ENCODE data around the gene IZUMO1R.

The IZUMO1R gene

GRCh38 chr11:94328587-94329080 is 24.3 kb downstream of the IZUMO1R start:
- intact Hi-C loops (cut with DNase I; ENCODE audit: low total_unique reads): no loop called here

GRCh38 chr11:94329501-94329900 is 25.1 kb downstream of the IZUMO1R start:
- peaks cover 0 to 11% (median 0%) of the 10 kb centered on the region in 3 donors for H3K9me3 ChIP-seq
- H3K36me3 ChIP-seq: no peaks in the 10 kb centered on the region
- TF ChIP-seq CTCF (IDR thresholded peaks at IDR 0.05): no peak
- no peaks in the 10 kb centered on the region for H3K4me1 ChIP-seq
- no peak overlapping the region for H3K27ac ChIP-seq
- intact Hi-C loops (cut with DNase I; ENCODE audit: low total_unique reads): no loop called here
- no peaks in the 10 kb centered on the region for H3K27me3 ChIP-seq
- no peak for DNase-seq
- no peak overlapping the region for H3K4me3 ChIP-seq

More at GRCh38 chr11:94328587-94329080, 24.3 kb downstream of the IZUMO1R start:
- no peak overlapping the region for H3K4me3 ChIP-seq
- no peaks in the 10 kb centered on the region for H3K4me1 ChIP-seq
- no peak overlapping the region for H3K27ac ChIP-seq
- TF ChIP-seq CTCF (IDR thresholded peaks at IDR 0.05): no peak
- no peak for DNase-seq
- no peaks in the 10 kb centered on the region for H3K27me3 ChIP-seq
- no peaks in the 10 kb centered on the region for H3K36me3 ChIP-seq
- H3K9me3 ChIP-seq: peaks cover 0 to 11% (median 0%) of the 10 kb centered on the region in 3 donors

- no peak for TF ChIP-seq CTCF (IDR thresholded peaks at IDR 0.05)
- Histone ChIP-seq H3K4me3 (no peak overlapping the region), H3K9me3 (peaks cover 0 to 7% (median 0%) of the 10 kb centered on the region in 3 donors), H3K36me3 (no peaks in the 10 kb centered on the region), H3K4me1 (no peaks in the 10 kb centered on the region), H3K27ac (no peak overlapping the region), H3K27me3 (no peaks in the 10 kb centered on the region)
- intact Hi-C loops (cut with DNase I; ENCODE audit: low total_unique reads): no loop called here
- no peak for DNase-seq
These were observed 26.4 kb downstream of the IZUMO1R start for GRCh38 chr11:94330789-94331188.

- Histone ChIP-seq H3K4me1 (no peaks in the 10 kb centered on the region), H3K27me3 (no peaks in the 10 kb centered on the region), H3K4me3 (no peak overlapping the region), H3K27ac (no peak overlapping the region), H3K9me3 (no peaks in the 10 kb centered on the region), H3K36me3 (no peaks in the 10 kb centered on the region)
- DNase-seq: no peak
- intact Hi-C loops (cut with DNase I; ENCODE audit: low total_unique reads): no loop called here
- TF ChIP-seq CTCF (IDR thresholded peaks at IDR 0.05): no peak
These were observed 28.4 kb downstream of the IZUMO1R start for GRCh38 chr11:94332814-94333213.

GRCh38 chr11:94336033-94336432 is 31.7 kb downstream of the IZUMO1R start:
- H3K4me1 ChIP-seq: no peaks in the 10 kb centered on the region
- H3K36me3 ChIP-seq: no peaks in the 10 kb centered on the region
- no peaks in the 10 kb centered on the region for H3K27me3 ChIP-seq
- no peaks in the 10 kb centered on the region for H3K9me3 ChIP-seq
- DNase-seq: no peak
- no peak overlapping the region for H3K4me3 ChIP-seq
- no peak for TF ChIP-seq CTCF (IDR thresholded peaks at IDR 0.05)
- H3K27ac ChIP-seq: no peak overlapping the region
- intact Hi-C loops (cut with DNase I; ENCODE audit: low total_unique reads): no loop called here

GRCh38 chr11:94338651-94339050 is 34.3 kb downstream of the IZUMO1R start:
- H3K36me3 ChIP-seq: no peaks in the 10 kb centered on the region
- TF ChIP-seq CTCF (IDR thresholded peaks at IDR 0.05): no peak
- DNase-seq: no peak
- intact Hi-C loops (cut with DNase I; ENCODE audit: low total_unique reads): no loop called here
- no peaks in the 10 kb centered on the region for H3K27me3 ChIP-seq
- H3K4me1 ChIP-seq: no peaks in the 10 kb centered on the region
- no peak overlapping the region for H3K4me3 ChIP-seq
- H3K9me3 ChIP-seq: no peaks in the 10 kb centered on the region
- no peak overlapping the region for H3K27ac ChIP-seq

All from tibial artery (tissue), 4 donors.